Muscle of arm (tissue), 12 donors: Measurements from ENCODE around the gene PTPRG. TPM values are rescaled to one million over a fixed set of nuclear protein-coding genes. Genes with fewer than 3 reads are reported as not detected.

ENCODE experiments used
- DNase-seq: peaks from one replicate; pipeline ENCODE4 v3.0.0-alpha.2; 2013
- polyA plus RNA-seq, 12 donors: library from polyadenylated mRNA; unstranded; fragments of 120-200 nt; gene quantifications; one replicate each; pipeline ENCODE4 v1.2.1, GENCODE V29; 2013; ENCODE audit not compliant: insufficient read length in 12 of 12

The PTPRG gene
- polyA plus RNA-seq, 12 donors = 22.6 to 37.0 (median 31.4) TPM; not detected in 1

GRCh38 chr3:62261121-62261520 is 699.8 kb downstream of the PTPRG start:
- no peak for DNase-seq

- no peak for DNase-seq
These were observed 700.4 kb downstream of the PTPRG start for GRCh38 chr3:62261736-62262135.

GRCh38 chr3:62265528-62265927 is 704.2 kb downstream of the PTPRG start:
- DNase-seq = no peak

- DNase-seq = no peak
These were observed 705.4 kb downstream of the PTPRG start for GRCh38 chr3:62266668-62267283.

- DNase-seq = no peak
These were observed 715.3 kb downstream of the PTPRG start for GRCh38 chr3:62276658-62277180.

- peak; percentile 24 for DNase-seq
These were observed 716.1 kb downstream of the PTPRG start for GRCh38 chr3:62277450-62277849.

GRCh38 chr3:62277986-62278385 is 716.6 kb downstream of the PTPRG start:
- DNase-seq = no peak

- no peak for DNase-seq
These were observed 720.4 kb downstream of the PTPRG start for GRCh38 chr3:62281726-62282125.

- DNase-seq = no peak
These were observed 723.1 kb downstream of the PTPRG start for GRCh38 chr3:62284442-62284841.

- DNase-seq = no peak
These were observed 726.1 kb downstream of the PTPRG start for GRCh38 chr3:62287392-62287927.

- DNase-seq = no peak
These were observed 728.6 kb downstream of the PTPRG start for GRCh38 chr3:62289922-62290321.

- no peak for DNase-seq
These were observed 731.8 kb downstream of the PTPRG start for GRCh38 chr3:62293051-62293780.

- no peak for DNase-seq
These were observed 734.2 kb downstream of the PTPRG start for GRCh38 chr3:62295571-62295970.

GRCh38 chr3:62300617-62301016 is 739.2 kb downstream of the PTPRG start:
- DNase-seq = no peak

GRCh38 chr3:62312201-62312600 is 750.8 kb downstream of the PTPRG start:
- DNase-seq = no peak

- no peak for DNase-seq
These were observed 755.2 kb downstream of the PTPRG start for GRCh38 chr3:62316525-62316924.

- DNase-seq = no peak
These were observed 757.0 kb downstream of the PTPRG start for GRCh38 chr3:62318365-62318751.

GRCh38 chr3:62318752-62319569 is 757.6 kb downstream of the PTPRG start:
- peak; percentile 84 for DNase-seq

GRCh38 chr3:62319570-62320243 is 758.3 kb downstream of the PTPRG start:
- DNase-seq = no peak

GRCh38 chr3:62323241-62323640 is 761.9 kb downstream of the PTPRG start:
- DNase-seq = no peak

GRCh38 chr3:62325896-62326295 is 764.5 kb downstream of the PTPRG start:
- DNase-seq = no peak

- no peak for DNase-seq
These were observed 768.6 kb downstream of the PTPRG start for GRCh38 chr3:62329971-62330370.
